Hepatic stellate cell (primary cell): ENCODE data around the gene MAU2.

Experiments used
- DNase-seq: peaks from one replicate; pipeline ENCODE4 v3.0.0; 2011; ENCODE audit warnings: low spot score

MAU2 gene

GRCh38 chr19:19320361-19321140, at the start of gene MAU2, which contains the start of gene SUGP1:
TSS of gene MAU2 (plus strand) at chr19:19320829. CDS start at chr19:19320860, 31 bp downstream.
TSS of gene SUGP1 (minus strand) at chr19:19320509. CDS start at chr19:19320496, 13 bp downstream.
- peak; percentile 95 for DNase-seq

- no peak for DNase-seq
These were observed 48.6 kb upstream of the MAU2 start for GRCh38 chr19:19271828-19272599.

GRCh38 chr19:19274146-19274545, 46.5 kb upstream of the MAU2 start:
- DNase-seq = no peak

GRCh38 chr19:19274716-19275565, 45.7 kb upstream of the MAU2 start:
- no peak for DNase-seq

GRCh38 chr19:19276386-19276785, 44.2 kb upstream of the MAU2 start:
- peak; percentile 83 for DNase-seq

- DNase-seq = no peak
These were observed 43.8 kb upstream of the MAU2 start for GRCh38 chr19:19276851-19277250.

GRCh38 chr19:19278315-19278714, 42.3 kb upstream of the MAU2 start:
- DNase-seq = no peak

GRCh38 chr19:19279062-19279612, 41.5 kb upstream of the MAU2 start:
- no peak for DNase-seq

GRCh38 chr19:19279853-19280252, 40.8 kb upstream of the MAU2 start:
- DNase-seq = no peak

GRCh38 chr19:19280561-19280960, 40.1 kb upstream of the MAU2 start:
- DNase-seq = no peak

GRCh38 chr19:19285686-19286085, 34.9 kb upstream of the MAU2 start:
- no peak for DNase-seq

GRCh38 chr19:19292607-19293006, 28.0 kb upstream of the MAU2 start:
- DNase-seq = no peak

- no peak for DNase-seq
These were observed 25.7 kb upstream of the MAU2 start for GRCh38 chr19:19294914-19295313.

- DNase-seq = no peak
These were observed 23.5 kb upstream of the MAU2 start for GRCh38 chr19:19296953-19297689.

GRCh38 chr19:19297759-19298158, 22.9 kb upstream of the MAU2 start:
- DNase-seq = no peak

- DNase-seq = no peak
These were observed 20.0 kb upstream of the MAU2 start for GRCh38 chr19:19300613-19301012.

GRCh38 chr19:19303411-19303810, 17.2 kb upstream of the MAU2 start:
- DNase-seq = no peak

GRCh38 chr19:19304186-19304965, 16.3 kb upstream of the MAU2 start:
- DNase-seq = no peak

GRCh38 chr19:19305066-19305465, 15.6 kb upstream of the MAU2 start:
- no peak for DNase-seq

GRCh38 chr19:19305696-19306095, 14.9 kb upstream of the MAU2 start:
- DNase-seq = no peak

- no peak for DNase-seq
These were observed 14.4 kb upstream of the MAU2 start for GRCh38 chr19:19306191-19306590.
